ENCODE results near the gene CYP24A1.

DNA sequence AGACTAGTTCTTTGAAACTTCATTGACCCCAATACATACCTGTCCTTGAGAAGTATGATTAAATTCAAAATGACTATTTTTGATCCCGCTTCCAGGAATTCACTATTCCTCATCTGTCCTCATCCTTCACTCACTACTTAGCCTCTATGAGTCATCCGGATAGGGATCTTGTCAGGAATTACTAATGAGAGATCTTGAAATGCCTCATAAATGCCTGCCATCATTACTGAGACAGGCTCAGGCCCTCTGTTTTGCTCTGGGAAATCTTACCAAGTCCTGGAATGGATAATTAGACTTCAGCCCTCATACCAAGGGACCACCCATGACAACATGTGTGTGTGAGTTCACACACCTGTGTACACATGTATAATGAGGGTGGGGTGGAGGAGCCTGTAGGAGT, 2.8 kb upstream of the CYP24A1 start:
- TF ChIP-seq, protein P1, sequence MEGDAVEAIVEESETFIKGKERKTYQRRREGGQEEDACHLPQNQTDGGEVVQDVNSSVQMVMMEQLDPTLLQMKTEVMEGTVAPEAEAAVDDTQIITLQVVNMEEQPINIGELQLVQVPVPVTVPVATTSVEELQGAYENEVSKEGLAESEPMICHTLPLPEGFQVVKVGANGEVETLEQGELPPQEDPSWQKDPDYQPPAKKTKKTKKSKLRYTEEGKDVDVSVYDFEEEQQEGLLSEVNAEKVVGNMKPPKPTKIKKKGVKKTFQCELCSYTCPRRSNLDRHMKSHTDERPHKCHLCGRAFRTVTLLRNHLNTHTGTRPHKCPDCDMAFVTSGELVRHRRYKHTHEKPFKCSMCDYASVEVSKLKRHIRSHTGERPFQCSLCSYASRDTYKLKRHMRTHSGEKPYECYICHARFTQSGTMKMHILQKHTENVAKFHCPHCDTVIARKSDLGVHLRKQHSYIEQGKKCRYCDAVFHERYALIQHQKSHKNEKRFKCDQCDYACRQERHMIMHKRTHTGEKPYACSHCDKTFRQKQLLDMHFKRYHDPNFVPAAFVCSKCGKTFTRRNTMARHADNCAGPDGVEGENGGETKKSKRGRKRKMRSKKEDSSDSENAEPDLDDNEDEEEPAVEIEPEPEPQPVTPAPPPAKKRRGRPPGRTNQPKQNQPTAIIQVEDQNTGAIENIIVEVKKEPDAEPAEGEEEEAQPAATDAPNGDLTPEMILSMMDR (conservative IDR thresholded peaks at IDR 0.05): no peak
- no peak for TF ChIP-seq ZFX (IDR thresholded peaks at IDR 0.05)
